ENCODE data around the gene MIOX. TPM values are rescaled to one million over a fixed set of nuclear protein-coding genes. Genes with fewer than 3 reads are reported as not detected.

The MIOX gene
- total RNA-seq, 1 donor: not detected

GRCh38 chr22:50535113-50535512 is 48.5 kb downstream of the MIOX start:
- no peak overlapping the region for H3K4me2 ChIP-seq (ENCODE audit: insufficient read depth, low read length)
- H3K27me3 ChIP-seq (ENCODE audit: insufficient read depth, low read length): no peaks in the 10 kb centered on the region
- no peak overlapping the region for H3K4me3 ChIP-seq (ENCODE audit: insufficient read depth, low read length)
- no peaks in the 10 kb centered on the region for H3K36me3 ChIP-seq (ENCODE audit: insufficient read depth, low read length)
- no peaks in the 10 kb centered on the region for H3K9me3 ChIP-seq (ENCODE audit: low read depth, low read length)
- TF ChIP-seq CTCF (IDR thresholded peaks at IDR 0.05; ENCODE audit: extremely low read depth, low read depth, low read length): no peak
- H2AFZ ChIP-seq (ENCODE audit: low read length): no peak overlapping the region
- no peak for DNase-seq (ENCODE audit: insufficient read length, low spot score, missing footprints)
- no peaks in the 10 kb centered on the region for H4K20me1 ChIP-seq (ENCODE audit: insufficient read depth, low read length)
- H3K79me2 ChIP-seq (ENCODE audit: insufficient read depth, low read length): no peaks in the 10 kb centered on the region
- H3K4me1 ChIP-seq (ENCODE audit: insufficient read depth, low read length): peaks cover 34% of the 10 kb centered on the region
- no peak overlapping the region for H3K27ac ChIP-seq (ENCODE audit: low read depth, low read length)

- Histone ChIP-seq H4K20me1 (ENCODE audit: insufficient read depth, low read length) (no peaks in the 10 kb centered on the region), H3K4me1 (ENCODE audit: insufficient read depth, low read length) (peaks cover 28% of the 10 kb centered on the region)
- TF ChIP-seq CTCF (IDR thresholded peaks at IDR 0.05; ENCODE audit: extremely low read depth, low read depth, low read length): no peak
These were observed 49.6 kb downstream of the MIOX start for GRCh38 chr22:50536226-50536625.

GRCh38 chr22:50537765-50538164 is 51.1 kb downstream of the MIOX start:
- Histone ChIP-seq H3K36me3 (ENCODE audit: insufficient read depth, low read length) (no peaks in the 10 kb centered on the region), H3K9me3 (ENCODE audit: low read depth, low read length) (no peaks in the 10 kb centered on the region), H2AFZ (ENCODE audit: low read length) (no peak overlapping the region), H4K20me1 (ENCODE audit: insufficient read depth, low read length) (no peaks in the 10 kb centered on the region), H3K27me3 (ENCODE audit: insufficient read depth, low read length) (no peaks in the 10 kb centered on the region), H3K4me2 (ENCODE audit: insufficient read depth, low read length) (no peak overlapping the region), H3K79me2 (ENCODE audit: insufficient read depth, low read length) (no peaks in the 10 kb centered on the region), H3K4me3 (ENCODE audit: insufficient read depth, low read length) (no peak overlapping the region), H3K4me1 (ENCODE audit: insufficient read depth, low read length) (peaks cover 27% of the 10 kb centered on the region), H3K27ac (ENCODE audit: low read depth, low read length) (no peak overlapping the region)
- no peak for TF ChIP-seq CTCF (IDR thresholded peaks at IDR 0.05; ENCODE audit: extremely low read depth, low read depth, low read length)
- DNase-seq (ENCODE audit: insufficient read length, low spot score, missing footprints): peak; percentile 42

More at GRCh38 chr22:50536226-50536625, 49.6 kb downstream of the MIOX start:
- Histone ChIP-seq H3K27me3 (ENCODE audit: insufficient read depth, low read length) (no peaks in the 10 kb centered on the region), H3K9me3 (ENCODE audit: low read depth, low read length) (no peaks in the 10 kb centered on the region), H2AFZ (ENCODE audit: low read length) (no peak overlapping the region), H3K27ac (ENCODE audit: low read depth, low read length) (no peak overlapping the region), H3K79me2 (ENCODE audit: insufficient read depth, low read length) (no peaks in the 10 kb centered on the region), H3K36me3 (ENCODE audit: insufficient read depth, low read length) (no peaks in the 10 kb centered on the region), H3K4me3 (ENCODE audit: insufficient read depth, low read length) (no peak overlapping the region), H3K4me2 (ENCODE audit: insufficient read depth, low read length) (no peak overlapping the region)
- peak; percentile 13 for DNase-seq (ENCODE audit: insufficient read length, low spot score, missing footprints)

Other genes with a start within 250 kb of the MIOX start
- gene TUBGCP6, start 241.8 kb upstream of the MIOX start, total RNA-seq: 26.5 and 28.2 TPM in 2 replicates
- 19.2 and 20.6 TPM in 2 replicates for gene HDAC10, start 235.6 kb upstream of the MIOX start, total RNA-seq
- gene MAPK12, start 225.2 kb upstream of the MIOX start, total RNA-seq: 24.8 and 34.0 TPM in 2 replicates
- gene MAPK11, start 216.5 kb upstream of the MIOX start, total RNA-seq: 2.9 and 6.2 TPM in 2 replicates
- 166 and 209 TPM in 2 replicates for gene PLXNB2, start 179.2 kb upstream of the MIOX start, total RNA-seq
- 5.9 and 6.5 TPM in 2 replicates for gene DENND6B, start 159.8 kb upstream of the MIOX start, total RNA-seq
- 51.0 and 61.2 TPM in 2 replicates for gene PPP6R2, start 143.5 kb upstream of the MIOX start, total RNA-seq
- gene SBF1, start 11.8 kb upstream of the MIOX start, total RNA-seq: 74.3 and 93.0 TPM in 2 replicates
- 9.1 and 9.4 TPM in 2 replicates for gene ADM2, start 5.3 kb upstream of the MIOX start, total RNA-seq
- 56.8 and 60.7 TPM in 2 replicates for gene LMF2, start 20.8 kb downstream of the MIOX start, total RNA-seq
- gene NCAPH2, start 21.4 kb downstream of the MIOX start, total RNA-seq: 24.2 and 27.5 TPM in 2 replicates
- gene SCO2, start 38.7 kb downstream of the MIOX start, total RNA-seq: 5.1 and 5.6 TPM in 2 replicates
- 14.4 and 30.0 TPM in 2 replicates for gene TYMP, start 43.2 kb downstream of the MIOX start, total RNA-seq
- 0.29 and 0.72 TPM in 2 replicates for gene KLHDC7B, start 59.0 kb downstream of the MIOX start, total RNA-seq
- not detected in 2 replicates for gene SYCE3, start 76.1 kb downstream of the MIOX start, total RNA-seq
- gene CPT1B, start 91.6 kb downstream of the MIOX start, total RNA-seq: 1.8 and 2.1 TPM in 2 replicates
- gene CHKB, start 96.0 kb downstream of the MIOX start, total RNA-seq: 27.4 and 28.6 TPM in 2 replicates
- 0.29 and 0.36 TPM in 2 replicates for gene MAPK8IP2, start 113.9 kb downstream of the MIOX start, total RNA-seq
- 35.1 and 38.4 TPM in 2 replicates for gene ARSA, start 141.3 kb downstream of the MIOX start, total RNA-seq
- 0.36 and 0.59 TPM in 2 replicates for gene SHANK3, start 186.0 kb downstream of the MIOX start, total RNA-seq